NK-92 (cell line): ENCODE data around the gene ZNF804A.
"Not testable (repeated sequence)": the region's sequence is repeated elsewhere in the genome, so short reads cannot be mapped to it uniquely, and the experiment has no call there.

Source experiments
- DNase-seq: peaks from one replicate; lab custom pipeline; 2025; ENCODE audit not compliant: unreplicated experiment; lab: John Stamatoyannopoulos, UW

The ZNF804A gene

DNA sequence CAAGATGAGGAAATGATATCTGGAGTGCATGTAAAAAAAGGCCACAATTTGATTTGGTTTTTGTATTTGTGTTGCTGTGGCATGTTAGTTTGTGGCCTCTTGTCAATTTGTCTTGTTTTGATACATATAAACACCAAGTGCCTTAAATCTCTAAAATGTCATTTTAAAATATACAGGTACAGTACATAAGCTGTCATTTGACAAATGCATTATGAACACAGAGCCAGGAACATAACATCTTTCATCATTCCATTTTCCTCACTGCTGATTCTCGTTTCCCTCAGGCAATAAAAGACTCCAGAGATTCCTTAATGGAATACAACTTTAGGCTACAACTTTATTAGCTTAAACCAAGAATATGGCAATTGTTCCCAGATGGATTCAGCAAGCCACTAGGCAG is 217.5 kb downstream of the ZNF804A start:
- DNase-seq, result no peak

DNA sequence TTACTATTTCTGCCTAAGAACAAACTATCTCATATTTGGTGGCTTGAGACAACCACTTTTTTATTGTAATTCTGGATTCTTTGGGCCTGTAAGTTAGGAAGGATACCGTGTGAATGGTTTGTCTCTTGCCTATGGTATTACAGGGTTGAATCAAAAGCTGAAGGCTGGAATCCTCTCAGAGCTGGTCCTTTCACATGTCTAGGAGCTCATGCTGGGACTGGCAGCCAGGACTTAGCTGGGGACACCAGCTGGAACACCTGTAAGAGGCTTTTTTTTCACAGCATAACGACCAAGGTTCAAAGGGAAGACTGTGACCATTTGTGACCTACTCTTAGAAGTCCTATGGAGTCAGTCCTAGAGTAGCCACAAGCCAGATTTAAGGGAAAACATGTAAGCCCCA is 226.3 kb downstream of the ZNF804A start:
- no peak for DNase-seq

- DNase-seq, result no peak
Measured at GRCh38 chr2:184830531-184830930, 232.2 kb downstream of the ZNF804A start.

GRCh38 chr2:184834699-184835397 is 236.5 kb downstream of the ZNF804A start:
- DNase-seq, result no peak

DNA sequence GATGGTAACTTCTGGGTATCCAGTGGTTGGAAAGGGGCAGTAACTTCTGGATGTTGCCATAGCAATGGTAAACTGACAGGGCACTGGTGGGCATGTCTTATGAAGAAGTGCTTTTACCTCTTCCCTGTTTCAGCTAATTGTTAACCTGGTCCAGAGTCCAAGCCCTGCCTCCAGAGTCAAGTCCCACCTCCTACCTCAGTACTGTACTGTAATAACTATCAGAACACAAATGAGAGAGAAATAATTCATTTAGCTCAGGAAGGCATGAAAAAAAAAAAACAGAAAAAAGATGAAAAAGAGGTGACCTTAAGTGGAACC is 237.0 kb downstream of the ZNF804A start:
- DNase-seq, result no peak

DNA sequence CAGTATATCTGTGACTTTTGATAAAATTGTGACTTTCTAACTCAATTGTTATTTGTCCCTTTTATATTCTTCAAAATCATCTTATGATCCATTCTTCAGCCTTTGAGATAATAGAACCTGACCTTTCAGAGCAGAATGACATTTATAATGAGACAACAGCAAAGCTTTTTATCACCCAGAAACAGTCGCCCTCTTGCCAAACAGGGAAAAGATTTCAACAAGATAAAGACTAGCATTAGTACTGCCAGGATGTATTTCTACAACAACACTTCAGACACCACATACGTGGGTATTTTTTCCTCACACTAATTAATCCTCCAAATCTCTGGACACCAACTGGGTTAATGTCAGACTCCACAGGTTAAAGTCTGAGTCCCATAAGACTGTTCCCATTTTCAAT is 249.0 kb downstream of the ZNF804A start:
- DNase-seq, result no peak

DNA sequence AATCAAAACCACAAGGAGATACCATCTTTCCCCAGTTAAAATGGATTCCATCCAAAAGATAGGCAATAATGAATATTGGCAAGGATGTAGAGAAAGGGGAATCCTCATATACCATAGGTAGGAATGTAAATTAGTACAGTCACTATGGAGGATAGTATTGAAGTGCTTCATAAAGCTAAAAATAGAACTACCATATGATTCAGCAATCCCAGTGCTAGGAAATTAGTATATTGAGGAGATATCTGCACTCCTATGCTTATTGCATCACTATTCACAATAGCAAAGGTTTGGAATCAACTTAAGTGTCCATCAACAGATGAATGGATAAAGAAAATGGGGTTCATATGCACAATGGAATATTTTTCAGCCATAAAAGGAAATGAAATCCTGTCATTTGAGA is 251.2 kb downstream of the ZNF804A start:
- DNase-seq, result no peak

- DNase-seq, result no peak
Measured at GRCh38 chr2:184851576-184851975, 253.2 kb downstream of the ZNF804A start.

DNA sequence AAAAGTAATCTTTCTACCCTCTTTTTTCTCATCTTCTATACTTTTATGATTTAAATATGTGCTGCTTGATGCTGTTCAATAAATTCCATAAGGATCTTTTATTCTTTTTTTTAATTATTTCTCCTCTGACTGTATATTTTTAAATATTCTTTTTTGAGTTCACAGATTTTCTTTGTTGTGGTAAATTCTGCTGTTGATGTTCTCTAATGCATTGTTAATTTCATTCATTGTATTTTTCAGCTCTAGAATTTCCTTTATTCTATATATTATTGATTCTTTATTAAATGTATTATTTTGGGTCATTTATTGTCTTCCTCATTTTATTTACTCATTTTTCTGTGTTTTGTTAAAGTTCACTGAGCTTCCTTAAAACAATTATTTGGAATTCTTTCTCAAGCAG is 260.9 kb downstream of the ZNF804A start:
- DNase-seq, result no peak

- DNase-seq, result no peak
Measured at GRCh38 chr2:184860744-184861143, 262.4 kb downstream of the ZNF804A start.

GRCh38 chr2:184875212-184875611 is 276.9 kb downstream of the ZNF804A start:
- no peak for DNase-seq

DNA sequence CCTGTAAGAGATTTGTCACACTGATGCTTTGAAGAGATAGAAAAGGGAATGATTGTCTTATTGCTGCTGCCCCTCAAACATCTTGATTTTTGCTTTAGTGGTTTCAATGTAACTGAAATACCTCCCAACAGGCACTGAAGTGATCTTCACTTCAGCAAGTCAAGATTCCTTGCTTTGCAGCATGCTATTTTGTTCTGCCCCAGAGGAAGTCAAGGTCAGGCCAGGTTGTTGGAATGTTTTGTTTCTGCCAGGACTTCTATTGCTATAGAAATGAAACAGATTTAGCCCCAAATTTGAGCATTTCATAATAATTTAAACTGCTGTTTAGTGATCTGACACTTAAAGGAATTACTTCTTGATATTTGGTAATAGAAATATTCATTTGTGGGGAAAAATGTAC is 277.6 kb downstream of the ZNF804A start:
- no peak for DNase-seq

GRCh38 chr2:184877909-184878308 is 279.6 kb downstream of the ZNF804A start:
- no peak for DNase-seq

- DNase-seq, result no peak
Measured at GRCh38 chr2:184879671-184880070, 281.3 kb downstream of the ZNF804A start.

DNA sequence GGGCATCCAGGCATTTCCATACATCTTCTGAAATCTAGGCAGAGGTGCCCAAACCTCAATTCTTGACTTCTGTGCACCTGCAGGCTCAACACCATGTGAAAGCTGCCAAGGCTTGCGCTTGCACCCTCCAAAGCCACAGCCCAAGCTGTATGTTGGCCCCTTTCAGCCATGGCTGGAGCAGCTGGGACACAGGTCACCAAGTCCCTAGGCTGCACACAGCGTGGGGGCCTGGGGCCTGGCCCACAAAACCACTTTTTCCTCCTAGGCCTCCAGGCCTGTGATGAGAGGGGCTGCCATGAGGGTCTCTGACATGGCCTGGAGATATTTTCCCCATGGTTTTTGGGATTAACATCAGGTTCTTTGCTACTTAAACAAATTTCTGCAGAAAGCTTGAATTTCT is 288.3 kb downstream of the ZNF804A start:
- DNase-seq, result not testable (repeated sequence)

DNA sequence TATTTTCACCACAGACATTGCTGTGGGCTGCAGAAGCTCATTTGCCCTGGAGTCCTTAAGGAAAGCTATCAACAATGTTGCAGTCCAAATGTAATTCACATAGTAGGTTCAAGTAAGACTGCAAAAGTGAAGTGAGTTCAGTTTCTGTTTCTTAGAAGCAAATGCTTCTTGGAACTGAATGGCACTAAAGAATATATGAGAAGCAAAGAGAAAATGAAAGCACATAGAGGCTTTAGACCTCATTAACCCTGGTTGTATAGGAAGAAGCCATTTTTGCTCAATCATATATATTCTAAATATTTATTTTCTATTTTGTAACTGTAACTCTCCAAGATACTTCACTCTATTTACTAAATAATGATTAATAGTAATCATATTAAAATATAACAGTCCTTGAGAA is 292.0 kb downstream of the ZNF804A start:
- no peak for DNase-seq

DNA sequence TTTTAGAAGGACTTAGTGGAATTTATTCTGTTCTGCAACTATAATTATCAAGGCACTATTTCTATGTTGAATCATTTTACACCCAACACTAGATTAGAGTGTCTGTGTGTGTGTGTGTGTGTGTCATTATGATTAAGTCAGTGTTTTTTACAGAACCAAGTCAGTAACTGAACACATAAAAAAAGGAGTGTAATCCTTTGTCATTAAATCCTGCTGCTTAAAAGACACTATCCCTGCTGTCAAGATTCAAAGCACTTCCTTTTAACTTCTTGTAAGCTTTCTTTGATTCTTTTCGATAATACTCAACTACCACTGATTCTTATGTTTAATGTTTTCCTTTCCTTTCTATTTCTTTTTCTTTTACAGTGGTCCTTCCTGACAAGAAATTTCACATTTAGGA is 306.7 kb downstream of the ZNF804A start:
- no peak for DNase-seq

GRCh38 chr2:184906160-184906559 is 307.8 kb downstream of the ZNF804A start:
- DNase-seq, result no peak

DNA sequence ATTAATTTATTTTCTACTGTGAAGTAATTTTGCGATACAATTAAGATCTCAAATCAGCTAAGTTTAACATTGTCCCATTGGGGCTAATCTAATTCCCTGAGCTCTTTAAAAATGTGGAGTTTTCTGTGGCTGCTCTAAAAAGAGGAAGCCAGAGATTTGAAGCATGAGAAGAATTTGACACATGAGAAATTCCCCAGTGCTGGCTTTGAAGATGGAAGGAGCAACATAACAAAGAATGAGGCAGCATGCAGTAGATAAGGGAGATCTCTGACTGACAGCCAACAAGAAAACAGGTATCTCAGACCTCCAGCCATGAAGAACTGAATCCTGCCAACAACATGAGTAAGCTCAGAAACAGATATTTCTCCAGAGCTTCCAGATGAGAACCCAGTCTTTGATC is 308.4 kb downstream of the ZNF804A start:
- no peak for DNase-seq

DNA sequence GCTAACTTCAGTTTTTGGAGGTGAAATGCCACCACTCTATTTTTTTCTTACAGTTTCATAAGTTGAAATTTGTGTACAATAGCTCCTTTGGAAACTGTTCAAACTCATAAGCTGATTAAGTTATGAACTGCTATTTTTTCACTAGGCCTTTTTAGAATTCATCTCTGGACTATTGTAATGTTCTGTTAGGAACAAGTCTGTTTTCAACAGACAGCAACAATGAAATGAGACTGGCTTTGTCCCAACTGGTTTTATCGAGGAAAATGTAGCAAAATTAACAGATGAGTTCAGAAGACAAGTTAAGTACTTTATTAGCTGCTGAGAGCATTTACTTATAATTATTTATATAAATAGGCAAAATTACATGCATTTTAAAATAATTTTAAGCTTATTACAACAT is 310.6 kb downstream of the ZNF804A start:
- no peak for DNase-seq

- no peak for DNase-seq
Measured at GRCh38 chr2:184920451-184920965, 322.2 kb downstream of the ZNF804A start.

GRCh38 chr2:184921676-184922075 is 323.3 kb downstream of the ZNF804A start:
- DNase-seq, result no peak

GRCh38 chr2:184923751-184924150 is 325.4 kb downstream of the ZNF804A start:
- DNase-seq, result no peak
